HCT116 (cell line): ENCODE measurements around the gene ACVR1. TPM values are rescaled to one million over a fixed set of nuclear protein-coding genes. Genes with fewer than 3 reads are reported as not detected.

Source experiments
- ATAC-seq: fragments of 200-7000 bp; cut with Tn5 transposase; 2 replicates; pipeline ENCODE4 v1.9.1; 2020; ENCODE audit warnings: mild to moderate bottlenecking, moderate library complexity
- BruUV-seq: library from RNA; stranded (reverse); fragments of 400-500 nt; replicated peaks from 2 replicates; lab custom pipeline; 2021; lab: Mats Ljungman, UMichigan
- CTCF ChIA-PET: fragments of 300-600 bp; sonication (Branson Sonifier 250); formaldehyde crosslinking; loops from one replicate; lab custom pipeline; 2021; ENCODE audit warnings: antibody characterized with exemption; lab: Charles Lee
- POLR2A ChIA-PET: fragments of 300-600, 350-600 bp; sonication (Branson Sonifier 250); formaldehyde crosslinking; loops from one replicate; lab custom pipeline; 2021; ENCODE audit warnings: antibody characterized with exemption; lab: Charles Lee
- RAD21 ChIA-PET, 2 experiments: fragments of 300-600 bp; sonication (Branson Sonifier 250); formaldehyde crosslinking; loops; one replicate each; lab custom pipeline; 2023; ENCODE audit warnings: low total read pairs in 2 of 2; ENCODE audit not compliant: uncharacterized antibody in 2 of 2, unreplicated experiment in 2 of 2, low non-redundant PET in 1 of 2; lab: Charles Lee
- DNase-seq: peaks from one replicate; pipeline ENCODE4 v3.0.0-alpha.2; 2010; ENCODE audit warnings: low read depth, low spot score
- H2AFZ ChIP-seq: fragments of 200-600 bp; shearing (Covaris generic), sonication (generic); 2 replicates; pipeline ENCODE4 v1.6.1; 2017; ENCODE audit warnings: low read depth, mixed run types, mixed read lengths, antibody characterized with exemption, low read length; ENCODE audit not compliant: poor library complexity, severe bottlenecking
- H3K27ac ChIP-seq: 2 replicates; pipeline ENCODE4 v1.5.1; 2012; ENCODE audit warnings: low read depth, low read length
- H3K27me3 ChIP-seq: fragments of 200-600 bp; sonication (generic); 2 replicates; pipeline ENCODE4 v1.6.1; 2016; ENCODE audit warnings: mixed run types, low read length, mixed read lengths; ENCODE audit not compliant: insufficient read depth
- H3K36me3 ChIP-seq, 2 experiments: fragments of 200-500 bp in 1 of 2; fragments of 200-600 bp in 1 of 2; sonication (Bioruptor generic) in 1 of 2; sonication (generic) in 1 of 2; 2 replicates each; pipeline versions ENCODE4 v1.5.1 to v1.6.1; 2014 to 2016; ENCODE audit warnings: low read length in 2 of 2, inconsistent platforms in 1 of 2, mixed read lengths in 1 of 2, mixed run types in 1 of 2; ENCODE audit not compliant: insufficient read depth in 2 of 2, control insufficient read depth in 1 of 2
- H3K4me1 ChIP-seq, 2 experiments: fragments of 200-600 bp in 1 of 2; sonication (generic) in 1 of 2; 2 replicates each; pipeline versions ENCODE4 v1.5.1 to v1.6.1; 2012 to 2017; ENCODE audit warnings: low read length in 2 of 2, inconsistent platforms in 1 of 2, mild to moderate bottlenecking in 1 of 2, mixed read lengths in 1 of 2, mixed run types in 1 of 2, moderate library complexity in 1 of 2; ENCODE audit not compliant: insufficient read depth in 2 of 2, control insufficient read depth in 1 of 2
- H3K4me2 ChIP-seq: fragments of 200-600 bp; sonication (generic); 2 replicates; pipeline ENCODE4 v1.6.1; 2017; ENCODE audit warnings: mixed run types, low read length, mixed read lengths
- H3K4me3 ChIP-seq, 2 experiments: fragments of 200-600 bp in 1 of 2; sonication (generic) in 1 of 2; replicated peaks in 1 of 2; 2 replicates each; pipeline ENCODE4 v1.5.1; 2011 to 2016; ENCODE audit warnings: low read length in 2 of 2, control low read depth in 1 of 2, low read depth in 1 of 2, mild to moderate bottlenecking in 1 of 2, mixed read lengths in 1 of 2, mixed run types in 1 of 2
- H3K79me2 ChIP-seq: fragments of 200-600 bp; sonication (generic); 2 replicates; pipeline ENCODE4 v1.6.1; 2017; ENCODE audit warnings: mild to moderate bottlenecking, mixed run types, low read length, moderate library complexity, mixed read lengths; ENCODE audit not compliant: insufficient read depth
- H3K9ac ChIP-seq: fragments of 200-600 bp; sonication (generic); 2 replicates; pipeline ENCODE4 v1.6.1; 2016; ENCODE audit warnings: low read length, mixed read lengths
- H3K9me2 ChIP-seq: fragments of 200-600 bp; sonication (generic), shearing (Covaris generic); 2 replicates; pipeline ENCODE4 v1.6.1; 2017; ENCODE audit warnings: mixed run types, mild to moderate bottlenecking, moderate library complexity; ENCODE audit not compliant: insufficient read depth
- H3K9me3 ChIP-seq, 2 experiments: fragments of 200-500 bp in 1 of 2; fragments of 200-600 bp in 1 of 2; sonication (Bioruptor generic) in 1 of 2; sonication (generic) in 1 of 2; 2 replicates each; pipeline ENCODE4 v1.6.1; 2014 to 2017; ENCODE audit warnings: low read length in 2 of 2, mixed read lengths in 2 of 2, inconsistent platforms in 1 of 2, low read depth in 1 of 2, mild to moderate bottlenecking in 1 of 2, mixed run types in 1 of 2, moderate library complexity in 1 of 2; ENCODE audit not compliant: control insufficient read depth in 1 of 2, insufficient read depth in 1 of 2
- H4K20me1 ChIP-seq: fragments of 200-600 bp; sonication (generic), shearing (Covaris generic); 2 replicates; pipeline ENCODE4 v1.6.1; 2017; ENCODE audit warnings: mixed run types, mild to moderate bottlenecking, moderate library complexity; ENCODE audit not compliant: insufficient read depth
- ATF3 ChIP-seq: IDR thresholded peaks from 2 replicates; pipeline ENCODE4 v1.6.1; 2012
- CEBPB ChIP-seq: IDR thresholded peaks from 2 replicates; pipeline ENCODE4 v1.6.1; 2012; ENCODE audit warnings: low read depth
- EZH2 ChIP-seq: fragments of 200-600 bp; sonication (generic); IDR thresholded peaks from 2 replicates; pipeline ENCODE4 v1.6.1; 2017; ENCODE audit warnings: antibody characterized with exemption, mixed run types
- JUND ChIP-seq: IDR thresholded peaks from 2 replicates; pipeline ENCODE4 v1.6.1; 2012
- REST ChIP-seq: IDR thresholded peaks from 2 replicates; pipeline ENCODE4 v1.6.1; 2012; ENCODE audit warnings: low read depth
- SIN3A ChIP-seq: IDR thresholded peaks from 2 replicates; pipeline ENCODE4 v1.6.1; 2012; ENCODE audit warnings: low read depth
- SP1 ChIP-seq: IDR thresholded peaks from 2 replicates; pipeline ENCODE4 v1.6.1; 2012; ENCODE audit warnings: low read depth
- YY1 ChIP-seq: IDR thresholded peaks from 2 replicates; pipeline ENCODE4 v1.6.1; 2011; ENCODE audit warnings: low read length, low read depth, moderate library complexity, mild to moderate bottlenecking; ENCODE audit not compliant: insufficient replicate concordance; ENCODE audit errors: extremely low read depth
- ZFX ChIP-seq: fragments of 450-650 bp; IDR thresholded peaks from 2 replicates; pipeline ENCODE4 v1.6.1; 2017
- intact Hi-C: fragments of 100-400 bp; cut with micrococcal nuclease; formaldehyde crosslinking; loops from 2 replicates; pipeline ENCODE4 v1.10.0; 2022
- total RNA-seq: library from RNA; stranded (reverse); gene quantifications from one replicate; pipeline ENCODE4 v1.2.1, GENCODE V29; 2021; ENCODE audit not compliant: unreplicated experiment

Gene ACVR1
- total RNA-seq, 1 experiment from 2014 or later, result 16.9 TPM

GRCh38 chr2:157840568-157841156, 35.5 kb downstream of the ACVR1 start:
- Histone ChIP-seq H3K36me3 (no peaks in the 10 kb centered on the region), H3K4me2 (peak overlapping the region; percentile 74; the same call in 1 of the 2 replicates), H3K9ac (no peak overlapping the region), H3K9me2 (no peaks in the 10 kb centered on the region), H3K27me3 (no peaks in the 10 kb centered on the region), H3K9me3 (no peaks in the 10 kb centered on the region), H3K4me3 (no peak overlapping the region), H3K4me1 (peaks cover 39 to 46% of the 10 kb centered on the region in 2 experiments), H4K20me1 (no peaks in the 10 kb centered on the region), H3K27ac (no peak overlapping the region), H2AFZ (no peak overlapping the region), H3K79me2 (no peaks in the 10 kb centered on the region)
- ChIA-PET CTCF (no interaction called here), POLR2A (no interaction called here), RAD21 (no interaction called here)
- no peak for ATAC-seq
- BruUV-seq, result no TSS peak
- DNase-seq, result no peak
- TF ChIP-seq EZH2 (no peak), SP1 (no peak), JUND (no peak), ZFX (no peak), ATF3 (no peak), REST (no peak), SIN3A (no peak), CEBPB (no peak), YY1 (no peak)
- intact Hi-C loops, result no loop called here
